ENCODE measurements around the gene TCL1A.
"Not testable (repeated sequence)": the region's sequence is repeated elsewhere in the genome, so short reads cannot be mapped to it uniquely, and the experiment has no call there.

DNA sequence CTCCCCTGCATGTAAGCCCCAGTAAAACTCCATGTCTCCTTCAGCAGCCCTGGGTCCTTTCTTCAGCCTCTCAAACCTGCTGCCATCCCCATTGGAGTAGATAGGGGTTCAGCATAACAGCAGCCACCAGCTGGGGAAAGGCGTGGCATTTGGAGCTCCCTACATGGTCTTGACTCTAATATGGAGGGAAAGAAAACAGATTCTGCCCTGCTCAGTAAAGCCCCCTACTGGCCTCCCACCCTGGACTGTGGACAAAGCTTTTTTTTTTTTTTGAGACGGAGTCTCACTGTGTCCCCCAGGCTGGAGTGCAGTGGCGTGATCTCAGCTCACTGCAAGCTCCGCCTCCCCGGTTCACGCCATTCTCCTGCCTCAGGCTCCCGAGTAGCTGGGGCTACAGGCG is 48.4 kb downstream of the TCL1A start:
- TF ChIP-seq, protein P1, sequence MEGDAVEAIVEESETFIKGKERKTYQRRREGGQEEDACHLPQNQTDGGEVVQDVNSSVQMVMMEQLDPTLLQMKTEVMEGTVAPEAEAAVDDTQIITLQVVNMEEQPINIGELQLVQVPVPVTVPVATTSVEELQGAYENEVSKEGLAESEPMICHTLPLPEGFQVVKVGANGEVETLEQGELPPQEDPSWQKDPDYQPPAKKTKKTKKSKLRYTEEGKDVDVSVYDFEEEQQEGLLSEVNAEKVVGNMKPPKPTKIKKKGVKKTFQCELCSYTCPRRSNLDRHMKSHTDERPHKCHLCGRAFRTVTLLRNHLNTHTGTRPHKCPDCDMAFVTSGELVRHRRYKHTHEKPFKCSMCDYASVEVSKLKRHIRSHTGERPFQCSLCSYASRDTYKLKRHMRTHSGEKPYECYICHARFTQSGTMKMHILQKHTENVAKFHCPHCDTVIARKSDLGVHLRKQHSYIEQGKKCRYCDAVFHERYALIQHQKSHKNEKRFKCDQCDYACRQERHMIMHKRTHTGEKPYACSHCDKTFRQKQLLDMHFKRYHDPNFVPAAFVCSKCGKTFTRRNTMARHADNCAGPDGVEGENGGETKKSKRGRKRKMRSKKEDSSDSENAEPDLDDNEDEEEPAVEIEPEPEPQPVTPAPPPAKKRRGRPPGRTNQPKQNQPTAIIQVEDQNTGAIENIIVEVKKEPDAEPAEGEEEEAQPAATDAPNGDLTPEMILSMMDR (IDR thresholded peaks at IDR 0.05): not testable (repeated sequence)
- not testable (repeated sequence) for TF ChIP-seq POLR2A (IDR thresholded peaks at IDR 0.05); POLR2AphosphoS5 (IDR thresholded peaks at IDR 0.05; ENCODE audit: insufficient read depth in 1 of 2, low read depth in 1 of 2)

Data from vagina (tissue), 2 donors.